ENCODE data around the gene ANO2. TPM values are rescaled to one million over a fixed set of nuclear protein-coding genes. Genes with fewer than 3 reads are reported as not detected.

Gene ANO2
- total and polyA plus RNA-seq, 2 experiments from 2014 or later: 2.3 to 4.6 TPM

GRCh38 chr12:5593998-5594397, 351.1 kb downstream of the ANO2 start:
- no peak overlapping the region for H3K4me3 Mint-ChIP-seq
- H3K4me3 ChIP-seq: no peak overlapping the region
- H3K27me3 ChIP-seq (ENCODE audit: insufficient read depth): no peaks in the 10 kb centered on the region
- H3K27me3 Mint-ChIP-seq (ENCODE audit: insufficient read depth, low read depth, poor library complexity): no peaks in the 10 kb centered on the region
- H3K27ac ChIP-seq (ENCODE audit: low read depth): no peak overlapping the region
- H3K4me1 ChIP-seq (ENCODE audit: insufficient read depth): peaks cover 5% of the 10 kb centered on the region; the same call in 1 of the 2 replicates
- no peak overlapping the region for H3K27ac Mint-ChIP-seq
- H3K79me2 ChIP-seq (replicated peaks; ENCODE audit: insufficient read depth): no peaks in the 10 kb centered on the region
- H3K4me2 ChIP-seq: no peak overlapping the region
- DNase-seq (ENCODE audit: low spot score) (no peak), ATAC-seq (no peak)
- peaks cover 10% of the 10 kb centered on the region; the same call in 1 of the 2 replicates for H3K9me2 ChIP-seq (ENCODE audit: insufficient read depth)
- no peaks in the 10 kb centered on the region for H4K20me1 ChIP-seq (replicated peaks; ENCODE audit: insufficient read depth)
- H3K4me1 Mint-ChIP-seq: peaks cover 7% of the 10 kb centered on the region
- H3K36me3 Mint-ChIP-seq (ENCODE audit: low read depth): no peaks in the 10 kb centered on the region
- TF ChIP-seq ZNF331 (CRISPR knock-in tag; IDR thresholded peaks at IDR 0.05; ENCODE audit: low read depth) (no peak), JUNB (IDR thresholded peaks at IDR 0.05; ENCODE audit: unreplicated experiment) (no peak), EZH2 (IDR thresholded peaks at IDR 0.05; ENCODE audit: low read depth, unreplicated experiment) (no peak), EZH2phosphoT487 (IDR thresholded peaks at IDR 0.05; ENCODE audit: unreplicated experiment) (no peak), CREB1 (CRISPR knock-in tag; IDR thresholded peaks at IDR 0.05; ENCODE audit: low read depth) (no peak), POLR2AphosphoS5 (IDR thresholded peaks at IDR 0.05; ENCODE audit: low read depth) (no peak), ZNF462 (CRISPR knock-in tag; IDR thresholded peaks at IDR 0.05) (no peak), ETS1 (IDR thresholded peaks at IDR 0.05) (no peak), CTCF (conservative IDR thresholded peaks at IDR 0.05; ENCODE audit: low read depth in 2 of 2) (no peak), NANOG (IDR thresholded peaks at IDR 0.05; ENCODE audit: borderline replicate concordance) (no peak), ZNF114 (CRISPR knock-in tag; IDR thresholded peaks at IDR 0.05) (no peak), STAT1 (IDR thresholded peaks at IDR 0.05; ENCODE audit: unreplicated experiment) (no peak)
- TF ChIP-seq, protein P1, sequence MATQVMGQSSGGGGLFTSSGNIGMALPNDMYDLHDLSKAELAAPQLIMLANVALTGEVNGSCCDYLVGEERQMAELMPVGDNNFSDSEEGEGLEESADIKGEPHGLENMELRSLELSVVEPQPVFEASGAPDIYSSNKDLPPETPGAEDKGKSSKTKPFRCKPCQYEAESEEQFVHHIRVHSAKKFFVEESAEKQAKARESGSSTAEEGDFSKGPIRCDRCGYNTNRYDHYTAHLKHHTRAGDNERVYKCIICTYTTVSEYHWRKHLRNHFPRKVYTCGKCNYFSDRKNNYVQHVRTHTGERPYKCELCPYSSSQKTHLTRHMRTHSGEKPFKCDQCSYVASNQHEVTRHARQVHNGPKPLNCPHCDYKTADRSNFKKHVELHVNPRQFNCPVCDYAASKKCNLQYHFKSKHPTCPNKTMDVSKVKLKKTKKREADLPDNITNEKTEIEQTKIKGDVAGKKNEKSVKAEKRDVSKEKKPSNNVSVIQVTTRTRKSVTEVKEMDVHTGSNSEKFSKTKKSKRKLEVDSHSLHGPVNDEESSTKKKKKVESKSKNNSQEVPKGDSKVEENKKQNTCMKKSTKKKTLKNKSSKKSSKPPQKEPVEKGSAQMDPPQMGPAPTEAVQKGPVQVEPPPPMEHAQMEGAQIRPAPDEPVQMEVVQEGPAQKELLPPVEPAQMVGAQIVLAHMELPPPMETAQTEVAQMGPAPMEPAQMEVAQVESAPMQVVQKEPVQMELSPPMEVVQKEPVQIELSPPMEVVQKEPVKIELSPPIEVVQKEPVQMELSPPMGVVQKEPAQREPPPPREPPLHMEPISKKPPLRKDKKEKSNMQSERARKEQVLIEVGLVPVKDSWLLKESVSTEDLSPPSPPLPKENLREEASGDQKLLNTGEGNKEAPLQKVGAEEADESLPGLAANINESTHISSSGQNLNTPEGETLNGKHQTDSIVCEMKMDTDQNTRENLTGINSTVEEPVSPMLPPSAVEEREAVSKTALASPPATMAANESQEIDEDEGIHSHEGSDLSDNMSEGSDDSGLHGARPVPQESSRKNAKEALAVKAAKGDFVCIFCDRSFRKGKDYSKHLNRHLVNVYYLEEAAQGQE (IDR thresholded peaks at IDR 0.05; ENCODE audit: unreplicated experiment): no peak
- H3F3A ChIP-seq (replicated peaks; ENCODE audit: low read depth): no peaks in the 10 kb centered on the region
- H2AFZ ChIP-seq: no peak overlapping the region
- no peaks in the 10 kb centered on the region for H3K9me3 Mint-ChIP-seq
- no peaks in the 10 kb centered on the region for H3K36me3 ChIP-seq (ENCODE audit: insufficient read depth)

Measured in GM23338 (cell line).